KMS-11 (cell line): Measurements from ENCODE around the gene DYNLT1.

Experiments
- H2AFZ ChIP-seq: fragments of 200-600 bp; sonication (generic); 2 replicates; pipeline ENCODE4 v1.6.1; 2016; ENCODE audit warnings: antibody characterized with exemption, mixed run types, low read depth
- H3K27ac ChIP-seq: fragments of 200-600 bp; sonication (generic); 2 replicates; pipeline ENCODE4 v1.6.1; 2016; ENCODE audit warnings: mild to moderate bottlenecking, mixed run types
- H3K27me3 ChIP-seq: fragments of 200-600 bp; sonication (generic); 2 replicates; pipeline ENCODE4 v1.6.1; 2017; ENCODE audit warnings: mild to moderate bottlenecking, low read depth, mixed run types, moderate library complexity; ENCODE audit not compliant: insufficient read depth
- H3K36me3 ChIP-seq: fragments of 200-600 bp; sonication (generic); 2 replicates; pipeline ENCODE4 v1.6.1; 2017; ENCODE audit warnings: mild to moderate bottlenecking, mixed run types; ENCODE audit not compliant: insufficient read depth
- H3K4me1 ChIP-seq: fragments of 200-600 bp; sonication (generic); 2 replicates; pipeline ENCODE4 v1.6.1; 2016; ENCODE audit warnings: mild to moderate bottlenecking, low read depth, mixed run types; ENCODE audit not compliant: poor library complexity, severe bottlenecking
- H3K4me2 ChIP-seq: fragments of 200-600 bp; sonication (generic); 2 replicates; pipeline ENCODE4 v1.7.0; 2016; ENCODE audit warnings: mild to moderate bottlenecking, mixed run types
- H3K4me3 ChIP-seq: fragments of 200-600 bp; sonication (generic); IDR thresholded peaks from 2 replicates; pipeline ENCODE4 v1.6.1; 2017; ENCODE audit warnings: low read depth, low read length, mixed read lengths; ENCODE audit not compliant: insufficient read depth
- H3K79me2 ChIP-seq: fragments of 200-600 bp; sonication (generic); 2 replicates; pipeline ENCODE4 v1.6.1; 2016; ENCODE audit warnings: low read depth, mixed run types; ENCODE audit not compliant: insufficient read depth
- H3K9ac ChIP-seq: fragments of 200-600 bp; sonication (generic); 2 replicates; pipeline ENCODE4 v1.6.1; 2016; ENCODE audit warnings: mild to moderate bottlenecking, mixed run types
- H4K20me1 ChIP-seq: fragments of 200-600 bp; sonication (generic); 2 replicates; pipeline ENCODE4 v1.6.1; 2016; ENCODE audit warnings: mild to moderate bottlenecking, mixed run types; ENCODE audit not compliant: insufficient read depth
- TF ChIP-seq, protein P1 (sequence below): fragments of 200-600 bp; sonication (generic); conservative IDR thresholded peaks from 2 replicates; pipeline ENCODE4 v1.6.1; 2017; ENCODE audit warnings: low read depth, mild to moderate bottlenecking, antibody characterized with exemption, low read length, moderate library complexity, mixed read lengths

The DYNLT1 gene

DNA sequence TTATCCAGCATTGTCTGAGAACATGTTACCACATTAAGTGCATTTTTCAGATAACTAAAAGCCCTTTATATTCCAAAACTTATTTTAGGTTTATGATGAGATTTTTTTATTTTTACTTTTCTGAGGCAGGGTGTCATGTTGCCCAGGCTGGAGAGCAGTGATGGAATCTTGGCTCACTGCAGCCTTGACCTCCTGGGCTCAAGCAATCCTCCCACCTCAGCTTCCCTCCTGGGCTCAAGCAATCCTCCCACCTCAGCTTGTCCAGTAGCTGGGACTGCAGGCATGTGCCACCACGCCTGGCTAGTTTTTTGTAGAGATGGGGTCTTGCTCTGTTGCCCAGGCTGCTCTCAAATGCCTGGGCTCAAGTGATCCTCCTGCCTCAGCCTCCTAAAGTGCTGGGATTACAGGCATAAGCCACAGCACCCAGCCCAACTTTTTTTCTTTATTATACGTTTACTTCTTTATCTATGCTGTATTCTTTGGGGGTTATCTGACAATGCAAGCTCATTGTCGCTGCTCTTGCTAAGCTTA, 6.2 kb downstream of the DYNLT1 start:
- TF ChIP-seq, protein P1, sequence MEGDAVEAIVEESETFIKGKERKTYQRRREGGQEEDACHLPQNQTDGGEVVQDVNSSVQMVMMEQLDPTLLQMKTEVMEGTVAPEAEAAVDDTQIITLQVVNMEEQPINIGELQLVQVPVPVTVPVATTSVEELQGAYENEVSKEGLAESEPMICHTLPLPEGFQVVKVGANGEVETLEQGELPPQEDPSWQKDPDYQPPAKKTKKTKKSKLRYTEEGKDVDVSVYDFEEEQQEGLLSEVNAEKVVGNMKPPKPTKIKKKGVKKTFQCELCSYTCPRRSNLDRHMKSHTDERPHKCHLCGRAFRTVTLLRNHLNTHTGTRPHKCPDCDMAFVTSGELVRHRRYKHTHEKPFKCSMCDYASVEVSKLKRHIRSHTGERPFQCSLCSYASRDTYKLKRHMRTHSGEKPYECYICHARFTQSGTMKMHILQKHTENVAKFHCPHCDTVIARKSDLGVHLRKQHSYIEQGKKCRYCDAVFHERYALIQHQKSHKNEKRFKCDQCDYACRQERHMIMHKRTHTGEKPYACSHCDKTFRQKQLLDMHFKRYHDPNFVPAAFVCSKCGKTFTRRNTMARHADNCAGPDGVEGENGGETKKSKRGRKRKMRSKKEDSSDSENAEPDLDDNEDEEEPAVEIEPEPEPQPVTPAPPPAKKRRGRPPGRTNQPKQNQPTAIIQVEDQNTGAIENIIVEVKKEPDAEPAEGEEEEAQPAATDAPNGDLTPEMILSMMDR, result no peak
- H4K20me1 ChIP-seq, result no peaks in the 10 kb centered on the region
- H3K4me3 ChIP-seq, result no peak overlapping the region
- no peak overlapping the region for H3K27ac ChIP-seq
- H3K9ac ChIP-seq, result no peak overlapping the region
- peaks cover 8% of the 10 kb centered on the region for H3K4me1 ChIP-seq
- no peaks in the 10 kb centered on the region for H3K27me3 ChIP-seq
- H3K79me2 ChIP-seq, result peaks cover under 1% of the 10 kb centered on the region; the same call in 1 of the 2 replicates
- H3K4me2 ChIP-seq, result no peak overlapping the region
- H2AFZ ChIP-seq, result no peak overlapping the region
- no peaks in the 10 kb centered on the region for H3K36me3 ChIP-seq

DNA sequence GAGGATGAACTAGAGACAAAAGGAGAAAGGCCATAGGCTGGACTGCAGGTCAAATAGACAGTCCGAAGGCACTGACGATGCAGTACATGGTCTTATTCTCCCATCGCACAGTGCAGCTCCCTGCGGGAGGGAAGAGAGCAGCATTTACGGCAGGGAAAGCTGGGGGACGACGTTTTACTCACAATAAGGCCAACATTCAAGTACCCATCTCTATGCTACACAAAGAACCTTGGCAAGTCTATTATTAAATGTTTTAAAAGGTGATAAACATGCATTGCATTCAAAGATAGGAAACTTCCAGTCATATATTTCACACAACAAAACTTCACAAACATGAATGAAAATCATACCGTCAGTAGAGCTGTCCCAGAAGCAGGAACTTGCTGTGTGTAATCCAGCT, 7.8 kb downstream of the DYNLT1 start:
- Histone ChIP-seq H3K27me3 (no peaks in the 10 kb centered on the region), H4K20me1 (no peaks in the 10 kb centered on the region), H3K9ac (no peak overlapping the region), H3K4me1 (no peaks in the 10 kb centered on the region), H2AFZ (no peak overlapping the region), H3K36me3 (no peaks in the 10 kb centered on the region), H3K4me3 (no peak overlapping the region), H3K4me2 (no peak overlapping the region), H3K79me2 (no peaks in the 10 kb centered on the region), H3K27ac (no peak overlapping the region)
- TF ChIP-seq, protein P1, result no peak

DNA sequence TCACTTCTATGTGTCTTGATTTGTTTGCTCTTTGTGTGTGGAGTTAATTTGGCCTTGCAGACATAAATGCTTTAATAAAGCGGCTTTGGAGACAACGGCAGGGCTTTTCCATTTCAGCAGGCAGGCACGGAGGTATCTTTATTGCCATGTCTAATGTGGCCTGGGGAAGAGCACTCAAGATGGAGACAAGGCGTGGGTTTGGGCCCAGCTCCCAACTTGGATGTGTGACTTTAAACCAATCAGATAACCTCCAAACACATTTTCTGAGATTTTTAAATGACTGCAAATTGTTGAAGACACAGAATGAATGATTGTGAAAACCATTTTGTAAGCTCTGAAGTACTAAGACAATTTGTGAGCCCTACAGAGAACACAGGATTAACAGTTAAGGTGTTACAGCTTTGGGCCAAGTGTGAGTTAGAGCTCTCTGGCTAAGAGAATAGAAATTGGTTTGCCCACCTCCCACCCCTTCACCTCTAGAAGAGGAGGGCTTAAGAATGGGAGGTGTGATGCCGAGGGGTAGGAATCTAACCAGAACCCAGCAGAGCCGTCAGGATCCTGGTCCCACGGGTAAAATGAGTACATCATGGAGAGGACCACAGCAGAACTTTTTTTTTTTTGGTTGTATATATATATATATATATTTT, 9.0 kb downstream of the DYNLT1 start:
- H3K4me1 ChIP-seq, result no peaks in the 10 kb centered on the region
- H3K27ac ChIP-seq, result no peak overlapping the region
- H3K4me3 ChIP-seq, result no peak overlapping the region
- TF ChIP-seq, protein P1, result no peak
- H3K4me2 ChIP-seq, result no peak overlapping the region
- no peak overlapping the region for H2AFZ ChIP-seq
- no peak overlapping the region for H3K9ac ChIP-seq
- no peaks in the 10 kb centered on the region for H3K79me2 ChIP-seq
- no peaks in the 10 kb centered on the region for H4K20me1 ChIP-seq
- H3K36me3 ChIP-seq, result no peaks in the 10 kb centered on the region
- no peaks in the 10 kb centered on the region for H3K27me3 ChIP-seq

DNA sequence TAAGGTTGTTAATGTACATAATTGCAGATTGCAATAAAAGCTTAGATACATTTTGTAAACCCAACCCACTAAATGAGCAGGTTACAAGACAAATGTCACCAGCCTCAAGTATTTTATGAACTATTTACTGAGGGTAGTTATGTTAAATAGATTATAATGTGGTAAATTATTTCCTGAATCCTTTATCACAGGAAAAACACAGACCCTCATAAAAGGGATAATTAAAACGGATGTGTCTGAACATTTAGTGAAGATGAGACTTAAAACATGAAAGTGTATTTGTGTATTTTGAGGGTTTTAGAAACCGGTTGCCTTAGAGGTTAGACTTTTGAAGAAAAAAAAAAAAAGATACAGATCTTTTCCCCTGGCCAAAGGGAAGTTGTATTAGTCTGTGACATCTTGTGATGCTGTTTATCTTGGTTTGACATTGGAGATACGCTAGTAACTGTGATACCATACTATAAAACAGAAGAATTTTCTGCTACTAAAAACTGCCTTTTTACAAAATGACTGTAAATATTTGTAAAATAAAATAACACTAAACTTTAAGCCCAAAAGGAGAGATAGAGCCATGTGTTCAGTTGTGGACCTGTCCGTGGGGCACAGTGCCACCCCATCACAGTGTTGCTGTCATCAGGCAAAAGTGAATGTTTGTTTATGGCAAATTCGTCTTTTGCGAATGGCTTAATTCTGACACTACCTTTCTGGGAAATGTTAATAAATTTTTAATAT, 9.7 kb downstream of the DYNLT1 start:
- TF ChIP-seq, protein P1, result no peak

More for the DNA sequence above, 9.7 kb downstream of the DYNLT1 start:
- Histone ChIP-seq H2AFZ (no peak overlapping the region), H3K4me3 (no peak overlapping the region), H3K27me3 (no peaks in the 10 kb centered on the region), H3K36me3 (no peaks in the 10 kb centered on the region), H3K79me2 (no peaks in the 10 kb centered on the region), H3K9ac (no peak overlapping the region), H3K4me1 (peaks cover 4% of the 10 kb centered on the region), H4K20me1 (no peaks in the 10 kb centered on the region), H3K27ac (no peak overlapping the region), H3K4me2 (no peak overlapping the region)
